LNCaP clone FGC (cell line): ENCODE data around the gene PAN3.
"Not testable (repeated sequence)": the region's sequence is repeated elsewhere in the genome, so short reads cannot be mapped to it uniquely, and the experiment has no call there.

Experiments
- DNase-seq: peaks from one replicate; pipeline ENCODE4 v3.0.0-alpha.2; 2011; ENCODE audit warnings: low read depth
- H3K4me3 ChIP-seq: 2 replicates; pipeline ENCODE4 v1.5.1; 2011; ENCODE audit warnings: mild to moderate bottlenecking, low read depth, low read length, control low read depth
- TF ChIP-seq, protein P1 (sequence below): IDR thresholded peaks from 2 replicates; pipeline ENCODE4 v1.5.1; 2012; ENCODE audit warnings: mild to moderate bottlenecking; ENCODE audit not compliant: control insufficient read depth, insufficient read depth; ENCODE audit errors: extremely low read depth

The PAN3 gene

DNA sequence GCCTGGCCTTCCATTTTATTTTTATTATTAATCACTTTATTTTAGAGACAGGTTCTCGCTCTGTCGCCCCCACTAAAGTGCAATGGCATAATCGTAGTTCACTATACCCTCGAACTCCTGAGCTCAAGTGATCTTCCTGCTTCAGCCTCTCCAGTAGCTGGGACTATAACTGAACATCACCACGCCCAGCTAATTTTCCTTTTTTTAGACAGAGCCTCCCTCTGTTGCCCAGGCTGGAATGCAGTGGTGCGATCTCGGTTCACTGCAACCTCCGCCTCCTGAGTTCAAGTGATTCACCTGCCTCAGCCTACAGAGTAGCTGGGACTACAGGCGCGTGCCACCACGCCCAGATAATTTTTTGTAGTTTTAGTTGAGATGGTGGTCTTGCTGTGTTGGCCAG, 6.7 kb upstream of the PAN3 start:
- TF ChIP-seq, protein P1, sequence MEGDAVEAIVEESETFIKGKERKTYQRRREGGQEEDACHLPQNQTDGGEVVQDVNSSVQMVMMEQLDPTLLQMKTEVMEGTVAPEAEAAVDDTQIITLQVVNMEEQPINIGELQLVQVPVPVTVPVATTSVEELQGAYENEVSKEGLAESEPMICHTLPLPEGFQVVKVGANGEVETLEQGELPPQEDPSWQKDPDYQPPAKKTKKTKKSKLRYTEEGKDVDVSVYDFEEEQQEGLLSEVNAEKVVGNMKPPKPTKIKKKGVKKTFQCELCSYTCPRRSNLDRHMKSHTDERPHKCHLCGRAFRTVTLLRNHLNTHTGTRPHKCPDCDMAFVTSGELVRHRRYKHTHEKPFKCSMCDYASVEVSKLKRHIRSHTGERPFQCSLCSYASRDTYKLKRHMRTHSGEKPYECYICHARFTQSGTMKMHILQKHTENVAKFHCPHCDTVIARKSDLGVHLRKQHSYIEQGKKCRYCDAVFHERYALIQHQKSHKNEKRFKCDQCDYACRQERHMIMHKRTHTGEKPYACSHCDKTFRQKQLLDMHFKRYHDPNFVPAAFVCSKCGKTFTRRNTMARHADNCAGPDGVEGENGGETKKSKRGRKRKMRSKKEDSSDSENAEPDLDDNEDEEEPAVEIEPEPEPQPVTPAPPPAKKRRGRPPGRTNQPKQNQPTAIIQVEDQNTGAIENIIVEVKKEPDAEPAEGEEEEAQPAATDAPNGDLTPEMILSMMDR = no peak
- DNase-seq = no peak
- no peak overlapping the region for H3K4me3 ChIP-seq

DNA sequence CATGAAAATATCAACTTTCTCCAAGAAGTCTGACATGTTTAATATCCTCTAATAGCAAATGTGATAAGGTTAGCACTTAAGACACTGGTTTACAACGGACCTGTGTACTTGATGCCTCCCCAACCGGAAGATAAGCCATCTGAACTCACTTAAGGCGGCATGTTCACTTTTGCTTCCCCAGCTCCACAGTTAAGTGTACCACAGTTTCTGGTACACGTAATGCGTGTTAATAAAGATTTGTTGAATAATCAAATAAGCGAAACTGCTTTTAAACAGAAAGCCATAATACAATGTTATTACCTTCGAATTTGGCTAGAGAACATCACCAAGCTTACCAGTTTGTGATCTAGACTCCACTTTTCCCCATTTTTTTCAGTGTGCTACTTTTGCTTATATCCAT, 1.4 kb upstream of the PAN3 start:
- no peak for DNase-seq
- H3K4me3 ChIP-seq = peak overlapping the region; percentile 80
- TF ChIP-seq, protein P1 = no peak

DNA sequence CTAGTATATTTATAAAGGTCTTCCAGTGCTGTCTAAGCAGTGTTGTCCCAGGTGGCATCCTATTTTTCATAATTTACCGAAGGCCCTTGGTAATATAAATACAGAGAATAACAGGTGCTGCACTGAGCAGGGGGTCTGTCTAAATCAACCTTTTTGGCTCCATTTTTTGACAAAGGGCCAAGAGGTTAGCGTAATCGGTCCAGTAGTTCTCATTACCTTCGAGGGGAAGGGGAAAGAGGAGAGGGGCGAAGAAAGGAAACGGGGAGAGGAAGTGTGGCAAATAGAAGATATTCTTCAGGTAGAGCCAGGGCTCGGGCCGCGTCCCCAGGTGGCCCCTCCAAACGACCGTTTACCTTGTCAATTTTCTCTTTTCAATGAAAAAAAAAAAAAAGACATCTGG, 749 bp upstream of the PAN3 start:
- TF ChIP-seq, protein P1 = no peak
- H3K4me3 ChIP-seq = peak overlapping the region; percentile 80
- DNase-seq = no peak

DNA sequence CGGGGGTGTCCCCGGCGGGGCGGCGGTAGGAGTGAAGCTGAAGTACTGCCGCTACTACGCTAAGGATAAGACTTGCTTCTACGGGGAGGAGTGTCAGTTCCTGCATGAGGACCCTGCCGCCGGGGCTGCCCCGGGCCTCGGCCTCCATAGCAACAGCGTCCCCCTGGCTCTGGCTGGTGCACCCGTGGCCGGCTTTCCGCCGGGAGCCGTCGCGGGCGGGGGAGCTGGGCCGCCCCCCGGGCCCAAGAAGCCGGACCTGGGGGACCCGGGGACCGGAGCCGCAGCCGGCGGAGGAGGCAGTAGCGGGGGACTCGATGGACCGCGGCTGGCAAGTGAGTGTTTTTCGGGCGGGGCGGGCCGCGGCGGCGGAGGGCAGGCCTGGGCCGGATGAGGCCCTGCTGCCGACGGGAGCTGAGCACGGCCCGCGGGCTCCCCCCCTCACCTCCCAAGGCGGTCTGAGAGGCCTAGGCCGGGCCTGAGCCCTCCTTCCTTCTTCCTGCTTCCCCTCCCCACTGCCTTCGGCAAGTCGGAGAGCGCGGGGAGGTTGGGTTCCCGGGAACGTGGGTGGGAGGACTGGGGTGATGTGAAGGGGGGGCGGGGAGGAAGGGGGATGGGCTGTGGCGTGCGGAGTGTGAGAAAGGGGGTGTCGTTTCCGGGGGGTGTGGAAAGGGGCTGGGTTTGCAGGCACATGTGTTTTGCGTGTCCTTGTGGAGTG, 568 bp downstream of the PAN3 start:
- no peak for DNase-seq
- TF ChIP-seq, protein P1 = no peak

DNA sequence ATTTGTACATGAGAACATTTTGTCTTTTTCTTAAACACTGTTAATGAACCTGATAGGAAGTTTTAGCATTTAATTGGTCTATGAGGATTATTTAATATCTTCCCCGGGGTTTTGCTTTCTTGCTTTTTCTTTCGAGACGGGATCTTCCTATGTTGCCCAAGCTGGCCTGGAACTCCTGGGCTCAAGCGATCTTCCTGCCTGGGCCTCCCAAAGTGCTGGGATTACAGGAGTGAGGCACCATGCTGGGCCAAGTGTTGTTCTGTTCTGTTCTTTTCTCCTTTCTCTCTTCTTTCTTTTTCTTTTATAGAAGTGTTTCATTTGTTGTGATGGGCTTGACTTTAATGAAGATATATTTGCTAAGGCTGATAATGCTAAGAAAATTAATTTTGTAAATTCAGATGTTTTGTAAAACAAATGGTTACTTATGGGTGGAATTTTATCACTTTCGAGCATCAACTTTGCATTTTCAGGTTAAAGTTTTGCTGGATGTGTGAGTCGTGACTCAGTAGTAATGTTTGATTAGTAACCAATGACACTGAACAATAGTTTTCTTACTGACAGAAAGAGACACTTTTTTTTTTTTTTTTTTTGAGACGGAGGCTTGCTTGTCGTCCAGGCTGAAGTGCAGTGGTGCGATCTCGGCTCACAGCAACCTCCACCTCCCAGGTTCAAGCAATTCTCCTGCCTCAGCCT, 2.2 kb downstream of the PAN3 start:
- TF ChIP-seq, protein P1 = no peak
- peak overlapping the region; percentile 80 for H3K4me3 ChIP-seq
- no peak for DNase-seq

More for the DNA sequence above, 568 bp downstream of the PAN3 start:
- peak overlapping the region; percentile 80 for H3K4me3 ChIP-seq

DNA sequence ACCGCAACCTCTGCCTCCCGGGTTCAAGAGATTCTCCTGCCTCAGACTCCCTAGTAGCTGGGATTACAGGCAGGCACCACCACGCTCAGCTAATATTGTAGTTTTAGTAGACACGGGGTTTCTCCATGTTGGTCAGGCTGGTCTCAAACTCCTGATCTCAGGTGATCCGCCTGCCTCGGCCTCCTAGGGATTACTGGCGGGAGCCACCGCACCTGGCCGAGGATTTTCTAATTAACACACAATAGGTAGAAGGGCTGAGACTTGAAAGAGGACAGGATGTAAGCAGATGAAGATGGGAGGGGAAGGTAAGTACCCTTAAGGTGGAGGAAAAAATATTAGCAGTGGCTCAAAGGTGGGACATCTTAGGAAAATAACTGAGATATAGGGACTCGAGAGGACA, 3.2 kb downstream of the PAN3 start:
- DNase-seq, H3K4me3 ChIP-seq: not testable (repeated sequence)

DNA sequence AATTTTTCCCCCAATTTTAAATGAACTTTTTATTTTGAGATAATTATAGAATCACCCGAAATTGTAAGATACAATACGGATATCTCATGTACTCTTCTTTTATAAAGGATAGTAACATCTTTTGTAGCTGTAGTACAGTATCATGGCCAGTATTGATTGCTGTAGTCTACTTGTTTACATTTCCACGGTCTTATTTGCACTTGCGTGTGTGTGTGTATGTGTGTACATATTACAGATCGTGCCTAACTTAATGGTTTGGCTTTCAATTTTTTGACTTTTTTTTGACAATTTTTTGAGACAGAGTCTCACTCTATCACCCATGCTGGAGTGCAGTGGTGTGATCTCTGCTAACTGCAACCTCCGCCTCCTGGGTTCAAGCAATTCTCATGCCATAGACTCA, 6.7 kb downstream of the PAN3 start:
- DNase-seq = no peak
- no peak overlapping the region for H3K4me3 ChIP-seq
- TF ChIP-seq, protein P1 = no peak
